PC-3 (cell line): Measurements from ENCODE around the gene HES3. TPM values are rescaled to one million over a fixed set of nuclear protein-coding genes. Genes with fewer than 3 reads are reported as not detected.

ENCODE experiments used
- ATAC-seq: fragments of 200-7000 bp; cut with Tn5 transposase; 2 replicates; pipeline ENCODE4 v1.9.1; 2020; ENCODE audit warnings: mild to moderate bottlenecking, moderate library complexity
- BruUV-seq: library from RNA; stranded (reverse); fragments of 400-500 nt; replicated peaks from 2 replicates; lab custom pipeline; 2021; lab: Mats Ljungman, UMichigan
- CTCF ChIA-PET: fragments of 300-600 bp; sonication (Branson Sonifier 250); formaldehyde crosslinking; loops from one replicate; lab custom pipeline; 2022; ENCODE audit warnings: antibody characterized with exemption; lab: Charles Lee
- POLR2A ChIA-PET: fragments of 300-600 bp; sonication (Branson Sonifier 250); formaldehyde crosslinking; loops from one replicate; lab custom pipeline; 2022; ENCODE audit warnings: antibody characterized with exemption; ENCODE audit not compliant: unreplicated experiment; lab: Charles Lee
- DNase-seq: peaks from one replicate; pipeline ENCODE4 v3.0.0-alpha.2; 2015
- H2AFZ ChIP-seq: fragments of 300-600 bp; sonication (generic); 2 replicates; pipeline ENCODE4 v1.6.0; 2016; ENCODE audit warnings: antibody characterized with exemption, low read length
- H3F3A ChIP-seq: fragments of 300-600 bp; sonication (generic); one replicate; pipeline ENCODE4 v1.6.0; 2017; ENCODE audit warnings: antibody characterized with exemption, low read length, control low read depth, mild to moderate bottlenecking; ENCODE audit not compliant: unreplicated experiment
- H3K27ac ChIP-seq: fragments of 300-600 bp; sonication (generic); 2 replicates; pipeline ENCODE4 v1.5.1; 2016; ENCODE audit warnings: mild to moderate bottlenecking, low read length
- H3K27me3 ChIP-seq: fragments of 300-600 bp; sonication (generic); 2 replicates; pipeline ENCODE4 v1.6.1; 2016; ENCODE audit warnings: low read length, mixed read lengths
- H3K36me3 ChIP-seq: fragments of 300-600 bp; sonication (generic); 2 replicates; pipeline ENCODE4 v1.6.1; 2016; ENCODE audit warnings: low read depth, mixed run types, low read length, mixed read lengths
- H3K4me1 ChIP-seq: fragments of 300-600 bp; sonication (generic); 2 replicates; pipeline ENCODE4 v1.5.1; 2016; ENCODE audit warnings: low read length; ENCODE audit not compliant: insufficient read depth
- H3K4me2 ChIP-seq: fragments of 300-600 bp; sonication (generic); 2 replicates; pipeline ENCODE4 v1.6.0; 2016; ENCODE audit warnings: low read length
- H3K4me3 ChIP-seq: fragments of 300-600 bp; sonication (generic); 2 replicates; pipeline ENCODE4 v1.5.1; 2016; ENCODE audit warnings: mild to moderate bottlenecking, low read length, mixed read lengths
- H3K79me2 ChIP-seq: fragments of 300-600 bp; sonication (generic); 2 replicates; pipeline ENCODE4 v1.6.1; 2017; ENCODE audit warnings: low read length, mixed read lengths
- H3K9ac ChIP-seq: fragments of 300-600 bp; sonication (generic); 2 replicates; pipeline ENCODE4 v1.6.0; 2016; ENCODE audit warnings: mild to moderate bottlenecking, low read length
- H3K9me2 ChIP-seq: fragments of 300-600 bp; sonication (generic); replicated peaks from 2 replicates; pipeline ENCODE4 v1.6.1; 2016; ENCODE audit warnings: mixed run types, low read length, mixed read lengths
- H3K9me3 ChIP-seq: fragments of 300-600 bp; sonication (generic); 2 replicates; pipeline ENCODE4 v1.6.1; 2016; ENCODE audit warnings: low read length, mixed read lengths
- H4K20me1 ChIP-seq: fragments of 300-600 bp; sonication (generic); 2 replicates; pipeline ENCODE4 v1.6.1; 2016; ENCODE audit warnings: low read length, mixed read lengths
- CTCF ChIP-seq: fragments of 300-600 bp; sonication (generic); conservative IDR thresholded peaks from 2 replicates; pipeline ENCODE4 v1.5.1; 2017; ENCODE audit warnings: antibody characterized with exemption, low read depth, mild to moderate bottlenecking, low read length
- EZH2 ChIP-seq: fragments of 300-600 bp; sonication (generic); IDR thresholded peaks from one replicate; pipeline ENCODE4 v1.6.1; 2017; ENCODE audit warnings: antibody characterized with exemption, mild to moderate bottlenecking, low read length; ENCODE audit not compliant: unreplicated experiment
- EZH2phosphoT487 ChIP-seq: fragments of 300-600 bp; sonication (generic); IDR thresholded peaks from 2 replicates; pipeline ENCODE4 v1.6.1; 2018; ENCODE audit warnings: mild to moderate bottlenecking, antibody characterized with exemption, low read length, borderline replicate concordance
- intact Hi-C: fragments of 100-400 bp; cut with micrococcal nuclease; formaldehyde crosslinking; loops from 2 replicates; pipeline ENCODE4 v1.9.0; 2023
- total RNA-seq: library from RNA; depleted of rRNA; stranded (reverse); fragments of >200 nt; gene quantifications from 2 replicates; pipeline ENCODE4 v1.2.3, GENCODE V29; 2014

Gene HES3
- total RNA-seq, 1 experiment from 2014 or later, result not detected

GRCh38 chr1:6248932-6249738, 5.2 kb downstream of the HES3 start:
- no peak overlapping the region for H3K9ac ChIP-seq
- no peak overlapping the region for H3K27ac ChIP-seq
- no peaks in the 10 kb centered on the region for H3K27me3 ChIP-seq
- no peak overlapping the region for H2AFZ ChIP-seq
- no peaks in the 10 kb centered on the region for H3F3A ChIP-seq
- no peak overlapping the region for H3K4me2 ChIP-seq
- peaks cover 1% of the 10 kb centered on the region; the same call in 1 of the 2 replicates for H3K36me3 ChIP-seq
- DNase-seq (no peak), ATAC-seq (no peak)
- no peaks in the 10 kb centered on the region for H3K9me3 ChIP-seq
- no peaks in the 10 kb centered on the region for H3K79me2 ChIP-seq
- no peaks in the 10 kb centered on the region for H4K20me1 ChIP-seq
- H3K4me3 ChIP-seq, result no peak overlapping the region
- TF ChIP-seq EZH2phosphoT487 (no peak), EZH2 (no peak), CTCF (no peak)
- BruUV-seq, result no TSS peak
- POLR2A ChIA-PET, result no interaction called here
- intact Hi-C loops, result loop anchor here (5.0 kb wide), 1 partner anchor 42 kb away; the partner anchor contains the start of gene RNF207
- H3K9me2 ChIP-seq, result no peaks in the 10 kb centered on the region
- CTCF ChIA-PET, result no interaction called here
- peaks cover 21% of the 10 kb centered on the region for H3K4me1 ChIP-seq

- BruUV-seq, result no TSS peak
- POLR2A ChIA-PET, result no interaction called here
- no peaks in the 10 kb centered on the region for H3K27me3 ChIP-seq
Measured at GRCh38 chr1:6249739-6250689, 6.0 kb downstream of the HES3 start.

More at GRCh38 chr1:6249739-6250689, 6.0 kb downstream of the HES3 start:
- CTCF ChIA-PET, result interaction anchor here (0.5 kb wide), 1 partner anchor 50 kb away, joined by 5 read pairs; no protein-coding TSS in a partner anchor
- Histone ChIP-seq H3K27ac (no peak overlapping the region), H3K4me2 (no peak overlapping the region), H3K4me3 (no peak overlapping the region), H4K20me1 (no peaks in the 10 kb centered on the region), H3F3A (no peaks in the 10 kb centered on the region), H3K79me2 (no peaks in the 10 kb centered on the region), H3K4me1 (peaks cover 21% of the 10 kb centered on the region), H3K9me3 (no peaks in the 10 kb centered on the region), H3K9ac (no peak overlapping the region), H2AFZ (no peak overlapping the region), H3K36me3 (peaks cover 6% of the 10 kb centered on the region; the same call in 1 of the 2 replicates), H3K9me2 (no peaks in the 10 kb centered on the region)
- no peak for ATAC-seq
- intact Hi-C loops, result loop anchor here (5.0 kb wide), 1 partner anchor 43 kb away; the partner anchor contains the start of gene RNF207
- TF ChIP-seq CTCF (no peak), EZH2phosphoT487 (no peak), EZH2 (no peak)
- DNase-seq, result no peak
